SK-N-SH treated with all-trans-retinoic acid at 6 μM for 48 hours (cell line): ENCODE measurements around the gene UCKL1.

Experiments
- ATAC-seq: fragments of 200-7000 bp; cut with Tn5 transposase; 3 replicates; pipeline ENCODE4 v1.9.1; 2020; ENCODE audit warnings: mild to moderate bottlenecking, moderate library complexity
- ARNTL ChIP-seq: fragments of 450-650 bp; formaldehyde crosslinking; IDR thresholded peaks from 2 replicates; pipeline ENCODE4 v1.5.0; 2020; ENCODE audit warnings: low read depth, mild to moderate bottlenecking, moderate library complexity, borderline replicate concordance
- BACH2 ChIP-seq: fragments of 250-450 bp; sonication (Bioruptor Pico); IDR thresholded peaks from 2 replicates; pipeline ENCODE4 v1.9.0; 2021; ENCODE audit warnings: mild to moderate bottlenecking, borderline replicate concordance
- CREB5 ChIP-seq: fragments of 250-450 bp; sonication (Bioruptor Pico); IDR thresholded peaks from 2 replicates; pipeline ENCODE4 v1.5.1; 2020; ENCODE audit warnings: low read depth, mild to moderate bottlenecking, moderate library complexity
- CSDC2 ChIP-seq: fragments of 250-450 bp; sonication (Bioruptor Pico); IDR thresholded peaks from 2 replicates; pipeline ENCODE4 v1.5.0; 2020; ENCODE audit warnings: mild to moderate bottlenecking, moderate library complexity
- CSRNP3 ChIP-seq: fragments of 250-450 bp; sonication (Bioruptor Pico); IDR thresholded peaks from 2 replicates; pipeline ENCODE4 v1.5.1; 2021; ENCODE audit warnings: mild to moderate bottlenecking, moderate library complexity
- ESRRG ChIP-seq: fragments of 250-450 bp; sonication (Bioruptor Pico); IDR thresholded peaks from 2 replicates; pipeline ENCODE4 v1.6.1; 2021; ENCODE audit warnings: mild to moderate bottlenecking
- GLIS3 ChIP-seq: fragments of 250-450 bp; sonication (Bioruptor Pico); IDR thresholded peaks from 2 replicates; pipeline ENCODE4 v1.5.0; 2020; ENCODE audit warnings: mild to moderate bottlenecking, moderate library complexity
- ISL1 ChIP-seq: fragments of 250-450 bp; sonication (Bioruptor Pico); IDR thresholded peaks from 2 replicates; pipeline ENCODE4 v2.1.2; 2022; ENCODE audit warnings: mild to moderate bottlenecking, moderate library complexity
- OSR1 ChIP-seq: fragments of 250-450 bp; sonication (Bioruptor Pico); IDR thresholded peaks from 2 replicates; pipeline ENCODE4 v1.8.0; 2022; ENCODE audit warnings: moderate library complexity, mild to moderate bottlenecking, inconsistent platforms
- PATZ1 ChIP-seq: fragments of 250-450 bp; sonication (Bioruptor Pico); IDR thresholded peaks from 2 replicates; pipeline ENCODE4 v1.8.0; 2020; ENCODE audit warnings: mild to moderate bottlenecking, moderate library complexity, borderline replicate concordance
- POU6F1 ChIP-seq: fragments of 250-450 bp; sonication (Bioruptor Pico); IDR thresholded peaks from 2 replicates; pipeline ENCODE4 v1.8.0; 2021; ENCODE audit warnings: low read depth, mild to moderate bottlenecking, moderate library complexity, borderline replicate concordance
- PPARA ChIP-seq: fragments of 250-450 bp; sonication (Bioruptor Pico); IDR thresholded peaks from 2 replicates; pipeline ENCODE4 v1.5.0; 2020; ENCODE audit warnings: mild to moderate bottlenecking, borderline replicate concordance
- RARB ChIP-seq: fragments of 250-450 bp; sonication (Bioruptor Pico); IDR thresholded peaks from 2 replicates; pipeline ENCODE4 v1.8.0; 2021; ENCODE audit warnings: mild to moderate bottlenecking, moderate library complexity
- SNAI2 ChIP-seq: fragments of 250-450 bp; sonication (Bioruptor Pico); IDR thresholded peaks from 2 replicates; pipeline ENCODE4 v1.5.0; 2020; ENCODE audit warnings: mild to moderate bottlenecking, moderate library complexity
- TCF4 ChIP-seq: fragments of 250-450 bp; sonication (Bioruptor Pico); IDR thresholded peaks from 2 replicates; pipeline ENCODE4 v1.8.0; 2021; ENCODE audit warnings: mild to moderate bottlenecking, moderate library complexity, borderline replicate concordance
- TOX ChIP-seq: fragments of 250-450 bp; sonication (Bioruptor Pico); IDR thresholded peaks from 2 replicates; pipeline ENCODE4 v1.8.0; 2021; ENCODE audit warnings: mild to moderate bottlenecking, moderate library complexity, borderline replicate concordance
- TSHZ2 ChIP-seq: fragments of 250-450 bp; sonication (Bioruptor Pico); IDR thresholded peaks from 2 replicates; pipeline ENCODE4 v1.5.0; 2020; ENCODE audit warnings: mild to moderate bottlenecking, moderate library complexity
- ZFP3 ChIP-seq: fragments of 250-450 bp; sonication (Bioruptor Pico); IDR thresholded peaks from 2 replicates; pipeline ENCODE4 v1.5.0; 2020; ENCODE audit warnings: mild to moderate bottlenecking, moderate library complexity
- ZFP30 ChIP-seq: fragments of 450-650 bp; formaldehyde crosslinking; IDR thresholded peaks from 2 replicates; pipeline ENCODE4 v1.5.0; 2022; ENCODE audit warnings: mild to moderate bottlenecking, moderate library complexity
- ZNF565 ChIP-seq: fragments of 450-650 bp; formaldehyde crosslinking; conservative IDR thresholded peaks from 2 replicates; pipeline ENCODE4 v1.5.0; 2020; ENCODE audit warnings: low read depth, mild to moderate bottlenecking, moderate library complexity
- ZNF70 ChIP-seq: fragments of 450-650 bp; formaldehyde crosslinking; IDR thresholded peaks from 2 replicates; pipeline ENCODE4 v1.5.0; 2020; ENCODE audit warnings: mild to moderate bottlenecking, moderate library complexity
- ZNF8 ChIP-seq: fragments of 450-650 bp; formaldehyde crosslinking; IDR thresholded peaks from 2 replicates; pipeline ENCODE4 v1.5.0; 2020; ENCODE audit warnings: mild to moderate bottlenecking, moderate library complexity

The UCKL1 gene

GRCh38 chr20:63958964-63959698, 2.9 kb upstream of the UCKL1 start:
- no peak for TF ChIP-seq TOX (CRISPR knock-in tag)
- TF ChIP-seq CSDC2 (CRISPR knock-in tag) = no peak
- no peak for TF ChIP-seq ZFP30 (CRISPR knock-in tag)
- TF ChIP-seq ZNF70 (CRISPR knock-in tag) = no peak
- TF ChIP-seq BACH2 (CRISPR knock-in tag) = no peak
- no peak for TF ChIP-seq ZNF565 (CRISPR knock-in tag)
- TF ChIP-seq CSRNP3 (CRISPR knock-in tag) = no peak
- no peak for TF ChIP-seq OSR1 (CRISPR knock-in tag)
- TF ChIP-seq GLIS3 = no peak
- no peak for TF ChIP-seq ISL1 (CRISPR knock-in tag)
- TF ChIP-seq TSHZ2 (CRISPR knock-in tag) = no peak
- TF ChIP-seq SNAI2 (CRISPR knock-in tag) = no peak
- TF ChIP-seq CREB5 (CRISPR knock-in tag) = no peak
- TF ChIP-seq TCF4 (CRISPR knock-in tag) = no peak
- ATAC-seq = no peak

GRCh38 chr20:63958471-63958870, 2.3 kb upstream of the UCKL1 start:
- TF ChIP-seq BACH2 (CRISPR knock-in tag) (no peak), CREB5 (CRISPR knock-in tag) (no peak), ARNTL (CRISPR knock-in tag) (no peak), ZFP3 (CRISPR knock-in tag) (no peak), PPARA (CRISPR knock-in tag) (no peak), ZNF8 (no peak)
- no peak for ATAC-seq

GRCh38 chr20:63957690-63958441, 1.6 kb upstream of the UCKL1 start:
- no peak for TF ChIP-seq ESRRG (CRISPR knock-in tag)
- no peak for TF ChIP-seq OSR1 (CRISPR knock-in tag)
- TF ChIP-seq POU6F1 = no peak
- no peak for TF ChIP-seq SNAI2 (CRISPR knock-in tag)
- no peak for TF ChIP-seq CREB5 (CRISPR knock-in tag)
- no peak for TF ChIP-seq ZNF8
- no peak for TF ChIP-seq CSDC2 (CRISPR knock-in tag)
- TF ChIP-seq ISL1 (CRISPR knock-in tag) = no peak
- no peak for TF ChIP-seq PATZ1 (CRISPR knock-in tag)
- no peak for TF ChIP-seq RARB (CRISPR knock-in tag)
- TF ChIP-seq TCF4 (CRISPR knock-in tag) = no peak
- no peak for ATAC-seq
